ENCODE results near the gene ITGAD.

ITGAD gene

DNA sequence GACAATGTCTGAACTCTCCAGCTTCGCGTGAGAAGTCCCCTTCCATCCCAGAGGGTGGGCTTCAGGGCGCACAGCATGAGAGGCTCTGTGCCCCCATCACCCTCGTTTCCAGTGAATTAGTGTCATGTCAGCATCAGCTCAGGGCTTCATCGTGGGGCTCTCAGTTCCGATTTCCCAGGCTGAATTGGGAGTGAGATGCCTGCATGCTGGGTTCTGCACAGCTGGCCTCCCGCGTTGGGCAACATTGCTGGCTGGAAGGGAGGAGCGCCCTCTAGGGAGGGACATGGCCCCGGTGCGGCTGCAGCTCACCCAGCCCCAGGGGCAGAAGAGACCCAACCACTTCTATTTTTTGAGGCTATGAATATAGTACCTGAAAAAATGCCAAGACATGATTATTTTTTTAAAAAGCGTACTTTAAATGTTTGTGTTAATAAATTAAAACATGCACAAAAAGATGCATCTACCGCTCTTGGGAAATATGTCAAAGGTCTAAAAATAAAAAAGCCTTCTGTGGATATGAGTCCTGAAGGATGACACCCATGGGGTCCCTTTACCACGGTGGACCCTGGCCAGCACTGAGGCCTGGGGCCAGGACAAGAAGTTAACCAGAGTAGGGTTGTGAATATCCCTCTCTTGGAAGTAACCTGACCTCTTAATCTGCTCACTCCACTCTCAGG, 10.5 kb upstream of the ITGAD start:
- Histone ChIP-seq H3K14ac (ENCODE audit: low read length) (no peak overlapping the region), H2AK5ac (ENCODE audit: low read depth, low read length) (no peak overlapping the region), H2BK12ac (ENCODE audit: low read length) (no peak overlapping the region), H2BK120ac (ENCODE audit: low read depth, low read length) (no peak overlapping the region), H3K9ac (ENCODE audit: low read depth, low read length, poor library complexity) (no peak overlapping the region), H3K4me3 (ENCODE audit: low read length in 2 of 2) (no peak overlapping the region), H3K23ac (ENCODE audit: low read depth, low read length, poor library complexity) (peak overlapping the region; percentile 6), H3K4ac (ENCODE audit: low read length) (no peak overlapping the region), H3K4me2 (ENCODE audit: insufficient read depth, low read length, poor library complexity, severe bottlenecking) (no peak overlapping the region), H3K27me3 (ENCODE audit: control insufficient read depth in 3 of 3, insufficient read depth in 3 of 3, low read depth in 1 of 3, low read length in 3 of 3) (peaks cover 0 to under 1% (median 0%) of the 10 kb centered on the region in 3 experiments), H4K91ac (ENCODE audit: low read depth, low read length, poor library complexity) (no peak overlapping the region), H3K79me1 (ENCODE audit: low read depth, low read length) (no peaks in the 10 kb centered on the region), H3K27ac (replicated peaks; ENCODE audit: low read length) (no peak overlapping the region), H3K9me3 (replicated peaks in 1 of 2; ENCODE audit: control insufficient read depth in 2 of 2, insufficient read depth in 1 of 2, low read depth in 1 of 2, low read length in 2 of 2) (peaks cover 0 to 6% of the 10 kb centered on the region in 2 donors), H2BK15ac (ENCODE audit: low read length) (no peak overlapping the region), H3K4me1 (ENCODE audit: control insufficient read depth in 2 of 2, insufficient read depth in 1 of 2, low read depth in 1 of 2, low read length in 2 of 2) (peaks cover 0 to 2% of the 10 kb centered on the region in 2 donors), H3K18ac (ENCODE audit: low read length) (no peak overlapping the region), H2BK5ac (ENCODE audit: low read length) (no peak overlapping the region), H3K36me3 (replicated peaks in 1 of 2; ENCODE audit: control insufficient read depth in 2 of 2, insufficient read depth in 2 of 2, low read length in 2 of 2) (no peaks in the 10 kb centered on the region), H2AFZ (ENCODE audit: low read length) (peak overlapping the region; percentile 3), H4K8ac (ENCODE audit: low read depth, low read length) (no peak overlapping the region)
- WGBS, 2 donors (ENCODE audit: extremely low coverage in 2 of 2, insufficient read length in 2 of 2, insufficient replicate concordance in 1 of 2) = no CpG with 5 or more reads among the region's 14 CpGs
- DNase-seq (ENCODE audit: low spot score) = peak; percentile 50

DNA sequence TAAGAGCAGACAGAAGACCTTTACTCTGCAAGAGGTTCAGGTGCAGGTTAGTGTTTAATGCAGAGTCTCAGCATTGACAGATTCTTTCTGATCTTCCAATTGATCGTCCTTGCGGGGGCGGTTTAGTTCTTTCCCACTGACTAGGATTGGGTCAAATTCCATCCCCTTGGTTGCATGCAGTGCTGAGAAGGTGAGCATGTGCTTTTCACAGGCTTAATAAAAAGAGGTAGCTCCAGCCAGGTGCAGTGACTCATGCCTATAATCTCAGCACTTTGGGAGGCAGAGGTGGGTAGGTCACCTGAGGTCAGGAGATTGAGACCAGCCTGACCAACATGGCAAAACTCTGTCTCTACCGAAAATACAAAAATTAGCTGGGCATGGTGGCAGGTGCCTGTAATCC, 7.5 kb upstream of the ITGAD start:
- H3K4me2 ChIP-seq (ENCODE audit: insufficient read depth, low read length, poor library complexity, severe bottlenecking) = no peak overlapping the region
- no peak overlapping the region for H2AK5ac ChIP-seq (ENCODE audit: low read depth, low read length)
- no peak overlapping the region for H3K4ac ChIP-seq (ENCODE audit: low read length)
- no peak overlapping the region for H2AFZ ChIP-seq (ENCODE audit: low read length)
- no peak overlapping the region for H2BK5ac ChIP-seq (ENCODE audit: low read length)
- H3K14ac ChIP-seq (ENCODE audit: low read length) = no peak overlapping the region
- DNase-seq (ENCODE audit: low spot score) = no peak
- H4K8ac ChIP-seq (ENCODE audit: low read depth, low read length) = no peak overlapping the region
- no peaks in the 10 kb centered on the region for H3K36me3 ChIP-seq (replicated peaks in 1 of 2; ENCODE audit: control insufficient read depth in 2 of 2, insufficient read depth in 2 of 2, low read length in 2 of 2)
- no peaks in the 10 kb centered on the region for H3K79me1 ChIP-seq (ENCODE audit: low read depth, low read length)
- H3K9me3 ChIP-seq (replicated peaks in 1 of 2; ENCODE audit: control insufficient read depth in 2 of 2, insufficient read depth in 1 of 2, low read depth in 1 of 2, low read length in 2 of 2) = peaks cover 0 to 6% of the 10 kb centered on the region in 2 donors
- no peak overlapping the region for H3K23ac ChIP-seq (ENCODE audit: low read depth, low read length, poor library complexity)
- no peak overlapping the region for H2BK120ac ChIP-seq (ENCODE audit: low read depth, low read length)
- no peak overlapping the region for H4K91ac ChIP-seq (ENCODE audit: low read depth, low read length, poor library complexity)
- no peaks in the 10 kb centered on the region for H3K27me3 ChIP-seq (ENCODE audit: control insufficient read depth in 3 of 3, insufficient read depth in 3 of 3, low read depth in 1 of 3, low read length in 3 of 3)
- H3K27ac ChIP-seq (replicated peaks; ENCODE audit: low read length) = no peak overlapping the region
- no peak overlapping the region for H2BK12ac ChIP-seq (ENCODE audit: low read length)
- H3K9ac ChIP-seq (ENCODE audit: low read depth, low read length, poor library complexity) = no peak overlapping the region
- WGBS, 2 donors (ENCODE audit: extremely low coverage in 2 of 2, insufficient read length in 2 of 2, insufficient replicate concordance in 1 of 2) = no CpG with 5 or more reads among the region's 4 CpGs
- H3K4me1 ChIP-seq (ENCODE audit: control insufficient read depth in 2 of 2, insufficient read depth in 1 of 2, low read depth in 1 of 2, low read length in 2 of 2) = peaks cover 0 to 2% of the 10 kb centered on the region in 2 donors
- H3K4me3 ChIP-seq (ENCODE audit: low read length in 2 of 2) = no peak overlapping the region
- H2BK15ac ChIP-seq (ENCODE audit: low read length) = no peak overlapping the region
- H3K18ac ChIP-seq (ENCODE audit: low read length) = no peak overlapping the region

DNA sequence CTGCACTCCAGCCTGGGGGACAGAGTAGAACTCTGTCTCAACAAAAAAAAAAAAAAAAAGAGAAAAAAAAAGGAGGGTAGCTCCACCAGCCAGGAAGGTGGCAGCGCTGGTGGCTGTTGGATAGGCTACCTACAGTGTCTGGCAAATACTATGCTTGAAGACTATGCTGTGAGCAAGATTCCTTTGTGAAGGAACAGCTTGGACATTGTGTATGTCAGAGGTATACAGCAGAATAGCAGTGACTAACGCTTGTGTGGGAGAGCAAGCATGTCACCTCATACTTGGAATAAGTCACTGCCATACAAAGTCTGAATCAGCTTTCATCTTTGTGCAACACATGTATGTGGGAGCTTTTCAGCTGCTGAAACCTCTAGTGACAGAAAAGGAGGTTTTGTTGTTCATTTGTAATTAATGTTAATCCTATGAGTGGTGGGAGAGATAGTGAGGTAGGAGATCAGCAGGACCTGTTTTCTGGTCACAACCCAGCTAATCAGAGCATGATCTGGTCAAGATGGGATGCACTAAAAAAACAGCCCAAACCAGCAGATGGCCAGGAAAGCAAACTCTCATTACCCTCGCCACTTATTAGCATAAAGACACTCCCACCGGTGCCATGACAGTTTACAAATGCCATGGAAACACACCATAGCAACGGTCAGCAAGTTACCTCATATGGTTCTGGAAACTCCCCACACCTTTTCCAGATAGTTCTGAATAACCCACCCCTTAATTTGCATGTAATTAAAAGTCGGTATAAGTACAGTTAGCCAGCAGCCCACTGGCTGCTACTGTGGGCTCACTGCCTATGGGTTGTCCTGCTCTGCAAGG, 6.8 kb upstream of the ITGAD start:
- DNase-seq (ENCODE audit: low spot score) = no peak
- Histone ChIP-seq H3K36me3 (replicated peaks in 1 of 2; ENCODE audit: control insufficient read depth in 2 of 2, insufficient read depth in 2 of 2, low read length in 2 of 2) (no peaks in the 10 kb centered on the region), H3K79me1 (ENCODE audit: low read depth, low read length) (no peaks in the 10 kb centered on the region), H2BK120ac (ENCODE audit: low read depth, low read length) (no peak overlapping the region), H3K23ac (ENCODE audit: low read depth, low read length, poor library complexity) (no peak overlapping the region), H3K4me3 (ENCODE audit: low read length in 2 of 2) (no peak overlapping the region), H2BK5ac (ENCODE audit: low read length) (no peak overlapping the region), H3K9me3 (replicated peaks in 1 of 2; ENCODE audit: control insufficient read depth in 2 of 2, insufficient read depth in 1 of 2, low read depth in 1 of 2, low read length in 2 of 2) (peaks cover 0 to 6% of the 10 kb centered on the region in 2 donors), H4K8ac (ENCODE audit: low read depth, low read length) (no peak overlapping the region), H3K4me2 (ENCODE audit: insufficient read depth, low read length, poor library complexity, severe bottlenecking) (no peak overlapping the region), H4K91ac (ENCODE audit: low read depth, low read length, poor library complexity) (no peak overlapping the region), H2BK15ac (ENCODE audit: low read length) (no peak overlapping the region), H2BK12ac (ENCODE audit: low read length) (no peak overlapping the region), H3K9ac (ENCODE audit: low read depth, low read length, poor library complexity) (no peak overlapping the region), H3K18ac (ENCODE audit: low read length) (no peak overlapping the region), H3K14ac (ENCODE audit: low read length) (no peak overlapping the region), H3K4me1 (ENCODE audit: control insufficient read depth in 2 of 2, insufficient read depth in 1 of 2, low read depth in 1 of 2, low read length in 2 of 2) (peaks cover 0 to 2% of the 10 kb centered on the region in 2 donors), H3K27me3 (ENCODE audit: control insufficient read depth in 3 of 3, insufficient read depth in 3 of 3, low read depth in 1 of 3, low read length in 3 of 3) (no peaks in the 10 kb centered on the region), H3K4ac (ENCODE audit: low read length) (no peak overlapping the region), H3K27ac (replicated peaks; ENCODE audit: low read length) (no peak overlapping the region), H2AFZ (ENCODE audit: low read length) (no peak overlapping the region), H2AK5ac (ENCODE audit: low read depth, low read length) (no peak overlapping the region)
- no CpG with 5 or more reads among the region's 6 CpGs for WGBS, 2 donors (ENCODE audit: extremely low coverage in 2 of 2, insufficient read length in 2 of 2, insufficient replicate concordance in 1 of 2)

- Histone ChIP-seq H3K14ac (ENCODE audit: low read length) (no peak overlapping the region), H3K4me2 (ENCODE audit: insufficient read depth, low read length, poor library complexity, severe bottlenecking) (no peak overlapping the region), H3K4me3 (ENCODE audit: low read length in 2 of 2) (no peak overlapping the region), H3K18ac (ENCODE audit: low read length) (no peak overlapping the region), H4K91ac (ENCODE audit: low read depth, low read length, poor library complexity) (no peak overlapping the region), H2BK120ac (ENCODE audit: low read depth, low read length) (no peak overlapping the region), H3K27ac (replicated peaks; ENCODE audit: low read length) (no peak overlapping the region), H3K4ac (ENCODE audit: low read length) (no peak overlapping the region), H2BK5ac (ENCODE audit: low read length) (no peak overlapping the region), H2BK12ac (ENCODE audit: low read length) (no peak overlapping the region), H2AK5ac (ENCODE audit: low read depth, low read length) (no peak overlapping the region), H2AFZ (ENCODE audit: low read length) (no peak overlapping the region), H3K9me3 (replicated peaks in 1 of 2; ENCODE audit: control insufficient read depth in 2 of 2, insufficient read depth in 1 of 2, low read depth in 1 of 2, low read length in 2 of 2) (peaks cover 0 to 6% of the 10 kb centered on the region in 2 donors), H3K79me1 (ENCODE audit: low read depth, low read length) (no peaks in the 10 kb centered on the region), H3K23ac (ENCODE audit: low read depth, low read length, poor library complexity) (no peak overlapping the region), H3K27me3 (ENCODE audit: control insufficient read depth in 3 of 3, insufficient read depth in 3 of 3, low read depth in 1 of 3, low read length in 3 of 3) (no peaks in the 10 kb centered on the region), H2BK15ac (ENCODE audit: low read length) (no peak overlapping the region), H3K36me3 (replicated peaks in 1 of 2; ENCODE audit: control insufficient read depth in 2 of 2, insufficient read depth in 2 of 2, low read length in 2 of 2) (no peaks in the 10 kb centered on the region), H3K4me1 (ENCODE audit: control insufficient read depth in 2 of 2, insufficient read depth in 1 of 2, low read depth in 1 of 2, low read length in 2 of 2) (no peaks in the 10 kb centered on the region), H4K8ac (ENCODE audit: low read depth, low read length) (no peak overlapping the region), H3K9ac (ENCODE audit: low read depth, low read length, poor library complexity) (no peak overlapping the region)
- whole genome bisulfite sequencing, 2 donors (ENCODE audit: extremely low coverage in 2 of 2, insufficient read length in 2 of 2, insufficient replicate concordance in 1 of 2) = no CpG with 5 or more reads among the region's 2 CpGs
- no peak for DNase-seq (ENCODE audit: low spot score)
Measured at GRCh38 chr16:31388535-31388934, 4.6 kb upstream of the ITGAD start.

All from neuronal stem cell (in vitro differentiated cells).